Right forelimb (tissue), 1 donor: Measurements from ENCODE around the gene ATG4B.
"Not testable (repeated sequence)": the region's sequence is repeated elsewhere in the genome, so short reads cannot be mapped to it uniquely, and the experiment has no call there.

Experiments used
- DNase-seq: peaks from one replicate; pipeline ENCODE4 v3.0.0-alpha.2; 2018

Gene ATG4B

DNA sequence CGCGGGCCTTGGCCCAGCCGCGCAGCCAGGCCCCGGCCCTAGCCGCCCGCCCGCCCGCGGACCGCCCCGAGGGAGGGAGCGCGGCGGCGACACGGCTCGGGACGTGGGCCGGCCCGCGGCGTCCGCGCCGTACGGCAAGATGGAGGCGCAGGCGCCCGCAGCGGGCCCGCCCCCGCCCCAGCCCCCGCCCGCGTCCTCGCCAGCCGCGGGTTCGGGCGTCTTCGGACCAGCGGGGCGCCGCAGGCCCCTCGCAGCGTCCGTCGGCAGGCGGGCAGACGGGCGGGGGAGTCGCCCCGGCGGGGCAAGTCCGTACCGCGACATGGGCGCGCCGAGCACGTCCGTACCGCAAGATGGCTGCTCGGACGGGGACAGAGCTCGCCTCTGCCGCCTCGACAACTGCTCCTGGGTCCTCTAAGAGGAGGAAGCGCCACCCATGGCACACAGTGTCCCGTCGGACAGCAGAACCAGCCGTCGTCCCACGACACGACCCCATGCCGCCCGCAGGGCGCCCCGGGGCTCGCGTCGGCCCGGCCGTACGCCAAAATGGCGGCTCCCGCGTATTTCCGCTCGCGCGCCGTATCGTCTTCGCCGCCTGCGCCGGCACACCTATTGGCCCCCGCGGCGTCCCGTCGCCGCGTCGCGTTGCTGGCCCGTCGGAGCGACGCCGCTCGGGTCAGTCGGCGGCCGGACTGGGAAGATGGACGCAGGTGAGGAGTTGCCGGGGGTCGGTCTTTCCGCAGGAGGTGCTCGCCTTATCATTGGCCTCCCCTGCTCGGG, at the start of gene ATG4B, which contains the start of gene THAP4:
TSS of gene ATG4B (plus strand) at position 676 of the 777 bp plus-strand sequence. CDS start at position 698, 22 bp downstream.
TSS of gene THAP4 (minus strand) at position 141 of the 777 bp plus-strand sequence. CDS start 141 bp downstream, outside the sequence.
- peak; percentile 92 for DNase-seq

DNA sequence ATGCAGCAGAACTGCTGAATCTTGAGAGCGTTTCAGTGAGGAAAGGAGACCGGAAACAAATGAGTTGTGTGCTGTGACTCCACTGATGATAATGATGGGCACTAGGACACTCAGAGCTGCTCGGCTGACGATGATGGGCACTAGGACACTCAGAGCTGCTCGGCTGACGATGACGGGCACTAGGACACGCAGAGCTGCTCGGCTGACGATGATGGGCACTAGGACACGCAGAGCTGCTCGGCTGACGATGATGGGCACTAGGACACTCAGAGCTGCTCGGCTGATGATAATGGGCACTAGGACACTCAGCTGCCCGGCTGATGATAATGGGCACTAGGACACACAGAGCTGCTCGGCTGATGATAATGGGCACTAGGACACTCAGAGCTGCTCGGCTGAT, 47.6 kb upstream of the ATG4B start:
- DNase-seq = not testable (repeated sequence)

DNA sequence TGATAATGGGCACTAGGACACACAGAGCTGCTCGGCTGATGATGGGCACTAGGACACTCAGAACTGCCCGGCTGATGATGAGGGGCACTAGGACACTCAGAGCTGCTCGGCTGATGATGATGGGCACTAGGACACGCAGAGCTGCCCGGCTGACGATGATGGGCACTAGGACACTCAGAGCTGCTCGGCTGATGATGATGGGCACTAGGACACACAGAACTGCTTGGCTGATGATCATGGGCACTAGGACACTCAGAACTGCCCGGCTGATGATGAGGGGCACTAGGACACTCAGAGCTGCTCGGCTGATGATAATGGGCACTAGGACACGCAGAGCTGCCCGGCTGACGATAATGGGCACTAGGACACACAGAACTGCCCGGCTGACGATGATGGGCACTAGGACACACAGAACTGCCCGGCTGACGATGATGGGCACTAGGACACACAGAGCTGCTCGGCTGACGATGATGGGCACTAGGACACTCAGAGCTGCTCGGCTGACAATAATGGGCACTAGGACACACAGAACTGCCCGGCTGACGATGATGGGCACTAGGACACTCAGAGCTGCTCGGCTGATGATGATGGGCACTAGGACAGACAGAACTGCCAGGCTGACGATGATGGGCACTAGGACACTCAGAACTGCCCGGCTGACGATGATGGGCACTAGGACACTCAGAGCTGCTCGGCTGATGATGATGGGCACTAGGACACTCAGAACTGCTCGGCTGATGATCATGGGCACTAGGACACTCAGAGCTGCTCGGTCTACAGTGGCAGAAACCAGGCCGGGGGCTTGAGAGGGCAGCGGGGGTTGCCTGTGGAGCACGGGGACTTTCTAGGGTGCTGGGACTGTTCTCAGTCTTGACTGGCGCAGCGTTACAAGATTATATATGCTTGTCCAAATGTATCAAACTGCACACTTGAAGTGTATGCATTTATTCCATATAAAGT, 46.7 kb upstream of the ATG4B start:
- DNase-seq = not testable (repeated sequence)

DNA sequence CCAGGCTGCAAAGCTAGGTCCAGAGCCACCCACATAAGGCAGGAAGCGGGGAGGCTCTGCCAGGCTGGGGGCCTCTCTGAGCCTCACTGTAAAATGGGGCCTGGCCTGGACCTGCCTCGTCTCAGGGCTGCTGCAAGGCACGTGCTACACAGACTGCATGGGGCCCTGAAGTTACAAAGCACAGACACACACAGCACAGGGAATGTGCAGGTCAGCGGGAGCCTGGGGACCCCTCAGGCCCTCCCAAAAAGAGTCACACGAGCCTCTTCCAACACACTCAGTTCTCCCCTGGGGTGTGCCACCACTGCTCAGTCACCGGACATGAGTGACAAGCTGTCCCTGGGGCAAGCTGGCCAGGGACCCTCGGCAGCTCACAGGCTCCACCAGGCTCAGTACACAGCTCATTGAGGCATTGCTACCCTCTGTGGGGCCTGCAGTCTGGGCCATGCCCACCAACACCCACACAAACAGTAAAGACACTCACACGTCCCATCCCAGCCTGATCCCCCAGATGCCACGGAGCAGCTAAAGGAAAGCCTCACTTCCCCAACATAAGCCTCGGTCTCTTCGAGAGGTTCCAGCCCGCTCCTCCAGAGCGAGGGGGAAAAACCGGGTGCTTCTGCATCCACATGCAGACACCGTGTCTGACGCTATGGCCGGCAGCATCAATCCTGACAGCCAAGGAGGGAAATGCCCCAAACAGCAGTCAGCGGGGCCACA, 45.2 kb upstream of the ATG4B start:
- DNase-seq = no peak

DNA sequence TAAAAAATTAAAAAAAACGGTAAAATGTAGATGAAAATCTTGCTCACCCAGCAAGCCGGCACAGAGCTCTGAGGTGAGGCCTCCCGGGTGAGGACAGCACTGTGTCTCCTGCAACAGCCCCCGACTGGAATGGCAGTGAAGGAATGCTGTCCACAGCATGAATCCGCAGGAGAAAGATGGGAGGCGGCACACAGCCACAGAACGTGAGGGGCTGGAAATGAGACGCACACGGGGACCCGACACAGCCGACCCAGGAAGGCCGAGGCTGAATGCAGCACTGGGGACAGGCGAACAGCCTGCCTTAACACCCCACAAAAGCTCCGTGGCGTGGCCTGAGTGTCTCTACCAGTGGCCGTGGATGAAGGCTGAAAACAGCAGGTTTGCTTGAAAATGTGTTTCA, 44.2 kb upstream of the ATG4B start:
- DNase-seq = no peak

DNA sequence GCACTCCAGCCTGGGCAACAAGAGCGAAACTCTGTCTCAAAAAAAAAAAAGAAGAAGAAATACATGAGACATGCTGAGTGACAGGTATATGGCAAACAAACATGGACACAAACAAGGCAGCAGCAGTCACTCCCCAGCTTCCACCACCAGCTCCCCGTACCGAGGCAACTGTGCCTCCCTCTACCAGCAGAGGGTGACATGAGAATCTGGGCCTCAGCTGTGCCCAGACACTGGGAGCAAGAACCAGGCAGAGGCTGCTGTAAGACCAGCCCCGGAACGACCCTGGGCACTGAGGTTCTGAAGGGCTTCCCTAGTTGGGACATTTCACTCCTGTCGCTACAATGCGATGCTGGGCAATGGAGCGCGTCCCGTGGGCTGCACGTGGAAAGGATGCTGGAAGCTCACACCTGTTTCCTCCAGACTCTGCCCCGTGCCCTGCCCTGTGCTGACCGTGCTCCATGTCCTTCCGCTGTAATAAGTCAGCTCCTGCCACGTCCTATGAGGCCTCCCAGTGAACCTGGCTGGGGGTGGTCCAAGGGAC, 41.8 kb upstream of the ATG4B start:
- DNase-seq = no peak

DNA sequence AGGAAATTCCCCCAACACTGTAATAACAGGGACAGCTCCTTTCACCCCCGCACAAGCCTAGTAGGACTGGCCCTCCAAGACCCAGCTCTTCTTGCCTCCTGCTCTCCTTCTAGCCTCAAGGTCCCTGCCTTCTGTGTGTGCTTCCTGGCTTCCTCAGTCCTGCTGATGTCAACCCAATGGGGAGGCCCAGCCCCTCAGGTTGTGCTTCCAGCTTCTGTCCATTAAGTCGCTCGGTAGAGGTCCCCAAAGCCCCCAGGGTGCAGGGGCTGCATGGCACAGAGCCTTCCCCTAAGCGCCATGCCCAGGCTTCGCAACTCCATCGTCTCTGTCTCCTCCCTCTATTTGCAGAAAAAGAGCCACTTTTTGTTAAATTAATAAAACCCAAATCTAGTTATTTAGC, 39.9 kb upstream of the ATG4B start:
- no peak for DNase-seq

DNA sequence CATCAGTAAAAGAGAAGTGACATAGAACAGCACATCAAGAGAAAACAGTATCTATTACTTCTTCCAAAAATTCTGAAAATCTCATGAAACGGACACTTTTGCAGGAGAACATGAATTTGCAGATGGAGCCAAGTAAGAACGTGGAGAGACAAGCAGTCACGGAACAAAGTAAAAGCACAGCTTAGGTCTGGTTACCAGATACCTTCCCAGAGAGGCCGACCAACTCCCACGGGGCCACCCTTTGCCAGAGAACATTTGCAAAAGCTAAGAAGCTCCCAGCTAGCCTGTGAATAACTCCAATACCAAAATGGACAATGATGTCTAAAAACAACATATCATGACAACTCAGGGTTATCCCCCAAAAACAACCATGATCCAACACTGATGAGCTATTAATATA, 39.4 kb upstream of the ATG4B start:
- DNase-seq = no peak

DNA sequence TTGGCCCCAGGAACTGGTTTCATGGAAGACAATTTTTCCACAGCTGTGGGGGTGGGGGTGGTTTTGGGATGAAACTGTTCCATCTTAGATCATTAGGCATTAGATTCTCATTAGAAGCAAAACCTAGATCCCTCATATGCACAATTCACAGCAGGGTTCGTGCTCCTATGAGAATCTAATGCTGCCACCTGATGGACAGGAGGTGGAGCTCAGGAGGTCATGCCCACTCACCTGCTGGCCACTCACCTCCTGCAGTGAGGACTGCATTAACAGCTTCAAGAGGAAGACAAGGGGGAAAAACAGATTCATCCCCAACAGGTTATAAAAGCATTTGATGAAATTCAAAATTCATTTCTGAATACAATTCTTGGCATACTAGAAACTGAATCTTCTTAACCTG, 39.0 kb upstream of the ATG4B start:
- DNase-seq = no peak

DNA sequence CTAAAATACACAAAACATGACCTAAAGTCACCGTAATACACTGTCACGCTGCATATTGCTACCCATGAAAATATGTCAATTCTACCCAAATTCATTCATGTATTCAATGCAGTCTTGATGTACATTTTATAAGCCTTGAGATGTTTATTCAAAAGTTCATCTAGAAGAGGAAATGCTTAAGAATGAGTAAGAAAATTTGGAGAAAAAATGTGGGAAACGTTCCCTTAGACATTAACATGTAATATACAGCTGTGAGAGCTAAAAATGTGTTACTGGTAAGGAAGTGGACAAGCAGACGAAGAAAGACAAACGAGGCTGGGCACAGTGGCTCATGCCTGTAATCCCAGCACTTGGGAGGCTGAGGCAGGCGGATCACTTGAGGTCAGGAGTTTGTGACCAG, 37.9 kb upstream of the ATG4B start:
- no peak for DNase-seq

DNA sequence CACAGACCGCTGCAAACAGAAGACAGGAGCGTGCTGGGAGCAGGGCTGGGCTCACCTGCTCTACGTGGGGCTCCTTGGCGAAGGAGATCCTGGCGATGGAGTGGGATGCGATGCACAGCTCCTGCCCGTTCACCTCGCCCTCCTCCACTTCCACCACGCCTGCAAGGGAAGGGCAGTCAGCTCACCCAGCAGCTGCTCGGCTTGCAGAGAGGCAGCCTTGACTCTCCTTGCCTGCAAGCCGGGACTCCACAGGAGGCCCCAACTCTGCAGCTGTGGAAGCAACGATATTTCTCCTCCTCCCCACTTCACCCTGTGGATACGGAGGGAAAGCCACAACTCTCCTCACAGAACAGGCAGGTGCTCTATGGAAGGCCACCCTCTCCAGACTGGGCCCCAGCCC, 35.7 kb upstream of the ATG4B start:
- no peak for DNase-seq

DNA sequence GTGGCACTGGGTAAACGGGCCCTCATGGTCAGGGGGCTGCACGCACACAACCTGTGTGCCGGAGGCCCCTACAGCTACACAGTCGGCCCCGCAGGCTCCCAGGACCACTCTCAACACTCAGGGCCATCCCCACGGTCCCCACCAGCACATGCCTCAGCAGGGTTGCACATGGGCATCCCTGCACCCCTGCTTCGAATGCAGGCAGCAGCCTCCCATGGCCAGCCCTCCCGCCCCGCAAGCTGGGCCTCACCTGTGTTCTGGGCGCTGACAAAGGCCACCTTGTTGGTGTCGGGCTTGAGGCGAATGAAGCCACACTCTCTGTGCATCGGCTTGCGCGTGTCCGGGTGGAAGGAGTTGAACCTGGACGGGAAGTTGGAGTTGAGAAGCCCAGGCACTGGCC, 34.8 kb upstream of the ATG4B start:
- DNase-seq = no peak

DNA sequence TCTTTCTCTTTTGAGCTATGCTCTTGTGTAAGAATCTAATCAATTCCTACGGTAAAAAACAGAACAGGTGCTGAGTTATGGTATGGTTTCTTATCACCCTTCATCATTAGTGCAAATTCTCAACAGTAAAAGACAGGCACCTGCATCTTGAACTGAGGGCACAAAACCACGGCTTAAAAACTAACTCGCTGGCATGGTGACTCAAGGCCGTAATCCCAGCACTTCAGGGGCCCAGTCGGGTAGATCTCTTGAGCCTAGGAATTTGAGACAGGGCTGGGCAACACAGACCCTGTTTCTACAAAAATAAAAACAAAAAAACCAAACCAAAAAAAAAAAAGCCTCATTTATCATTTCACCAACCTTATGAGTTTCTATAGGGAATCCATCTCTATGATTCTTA, 33.8 kb upstream of the ATG4B start:
- no peak for DNase-seq

DNA sequence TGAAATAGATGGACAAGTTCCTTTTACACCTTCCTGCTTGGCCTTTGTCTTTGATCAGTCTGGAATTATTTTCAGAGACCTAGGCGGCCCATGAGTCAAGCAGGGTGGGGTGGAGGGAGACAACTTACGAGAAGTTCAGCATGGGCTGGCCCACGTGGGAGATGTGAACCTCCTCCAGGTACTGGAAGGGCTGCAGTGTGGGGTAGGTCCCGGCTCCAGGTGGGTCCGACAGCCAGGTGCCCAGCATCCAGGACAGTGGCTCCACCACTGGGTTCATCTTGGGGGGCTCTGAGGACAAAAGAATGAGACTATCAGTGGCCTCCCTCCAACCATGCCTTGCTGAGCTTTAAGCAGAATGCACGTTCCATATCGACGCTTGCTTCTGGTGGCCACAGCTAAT, 31.3 kb upstream of the ATG4B start:
- no peak for DNase-seq

DNA sequence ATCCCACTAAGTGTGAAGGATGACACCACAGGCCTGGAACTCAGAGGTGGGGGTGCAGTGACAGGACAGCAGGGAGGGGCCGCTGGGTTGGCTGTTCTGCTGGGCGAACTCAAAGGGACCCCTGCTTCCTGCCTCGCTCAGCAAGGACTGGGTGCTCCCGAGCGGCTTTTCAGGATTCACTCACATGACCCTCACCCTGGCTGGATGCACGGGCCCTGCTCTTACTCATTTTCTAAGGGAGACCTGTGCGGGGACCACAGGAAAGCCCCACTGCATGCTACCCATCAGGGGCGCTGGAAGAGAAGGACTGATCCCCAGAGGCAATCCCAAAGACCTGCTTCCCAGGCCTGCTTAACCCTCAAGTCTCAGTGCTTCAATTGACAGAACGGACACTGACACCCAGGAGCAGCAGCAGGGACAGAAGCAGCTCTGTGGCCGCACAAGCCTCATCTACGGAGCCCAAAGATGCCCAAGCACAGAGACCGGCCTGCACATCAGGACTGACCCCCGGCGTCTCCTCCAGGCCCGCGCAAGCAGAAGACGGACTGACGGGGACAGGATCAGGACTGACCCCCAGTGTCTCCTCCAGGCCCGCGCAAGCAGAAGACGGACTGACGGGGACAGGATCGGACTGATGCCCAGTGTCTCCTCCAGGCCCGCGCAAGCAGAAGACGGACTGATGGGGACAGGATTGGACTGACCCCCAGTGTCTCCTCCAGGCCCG, 30.2 kb upstream of the ATG4B start:
- DNase-seq = no peak

DNA sequence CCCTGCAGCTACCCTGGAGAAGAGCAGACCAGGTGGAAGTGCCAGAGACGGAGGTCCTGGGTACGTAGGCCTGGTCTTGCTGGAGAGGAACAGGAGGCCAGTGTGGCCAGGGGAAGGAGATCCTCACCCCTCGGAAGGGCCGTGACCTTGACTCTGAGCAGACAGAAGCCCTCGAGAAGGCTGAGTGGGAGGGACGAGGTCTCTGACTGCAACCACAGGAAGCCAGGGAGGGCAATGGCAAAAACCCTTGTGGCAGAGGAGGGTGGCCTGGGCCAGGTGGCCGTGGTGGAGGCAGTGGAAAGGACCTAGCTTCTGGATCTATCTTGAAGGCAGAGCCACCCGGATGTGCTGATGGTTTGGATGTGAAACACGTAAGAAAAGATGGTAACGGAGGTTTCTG, 28.6 kb upstream of the ATG4B start:
- no peak for DNase-seq

DNA sequence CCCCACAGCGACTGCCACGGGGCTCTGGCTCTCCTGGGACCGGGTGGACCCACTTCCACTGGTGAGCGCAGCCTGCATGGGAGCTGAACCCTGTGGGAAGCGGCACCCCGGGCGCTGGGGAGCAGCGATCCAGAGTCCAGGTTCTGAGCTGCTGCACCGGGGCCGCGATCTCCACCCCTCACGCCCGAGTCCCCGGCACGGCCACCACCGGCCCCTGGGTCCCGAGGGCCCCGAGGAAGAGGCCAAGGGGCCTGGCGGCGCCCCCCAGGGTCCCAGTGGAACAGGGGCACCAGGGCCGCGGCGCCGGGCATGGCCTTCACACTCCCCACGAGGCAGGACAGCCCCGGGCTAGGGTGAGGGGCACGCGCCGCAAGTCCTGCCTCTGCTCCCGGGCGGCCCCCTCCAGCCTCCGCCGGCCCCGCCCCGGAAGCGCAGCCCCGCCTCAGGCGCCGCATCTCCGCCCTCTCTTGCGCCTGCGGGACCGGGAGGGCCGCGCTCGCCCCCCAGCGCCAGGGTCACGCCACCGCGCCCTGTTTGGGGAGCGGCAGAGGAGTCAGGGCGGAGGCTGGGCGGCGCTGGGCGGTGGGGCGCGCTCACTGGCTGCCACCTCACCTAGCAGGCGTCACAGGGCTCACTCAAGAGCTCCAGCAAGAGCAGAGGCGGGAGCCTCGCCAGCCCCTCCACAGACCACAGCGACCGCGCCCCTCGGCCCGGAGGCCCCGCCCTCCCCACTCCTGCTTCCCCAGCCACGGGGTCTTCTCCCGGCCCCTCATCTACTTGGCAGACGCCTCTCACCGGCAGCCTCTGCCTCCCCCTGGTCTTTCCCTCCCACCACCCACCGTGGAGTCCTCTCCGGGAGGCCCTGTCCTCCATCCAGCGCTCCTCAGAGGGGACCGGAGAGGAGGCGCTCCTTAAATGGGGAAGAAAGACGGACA, 27.4 kb upstream of the ATG4B start:
- peak; percentile 84 for DNase-seq

DNA sequence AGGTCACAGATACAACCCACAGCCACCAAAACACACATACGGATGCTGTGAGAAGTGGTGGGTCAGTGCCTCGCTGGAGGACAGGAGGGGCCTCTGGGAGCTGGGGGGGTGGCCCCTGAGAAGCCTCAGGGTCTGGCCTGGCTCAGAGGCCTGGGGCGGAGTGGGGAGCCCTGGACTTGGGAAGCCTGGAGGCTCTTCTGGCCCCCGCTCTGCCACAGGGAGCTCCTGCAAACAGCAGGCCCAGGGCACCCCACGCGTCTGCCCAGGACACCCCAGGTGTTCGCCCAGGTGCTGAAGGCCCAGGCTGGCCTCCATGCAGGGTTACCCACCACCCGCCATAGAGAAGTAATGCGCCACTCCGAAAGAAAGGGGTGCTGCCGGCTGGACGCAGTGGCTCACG, 26.4 kb upstream of the ATG4B start:
- no peak for DNase-seq

DNA sequence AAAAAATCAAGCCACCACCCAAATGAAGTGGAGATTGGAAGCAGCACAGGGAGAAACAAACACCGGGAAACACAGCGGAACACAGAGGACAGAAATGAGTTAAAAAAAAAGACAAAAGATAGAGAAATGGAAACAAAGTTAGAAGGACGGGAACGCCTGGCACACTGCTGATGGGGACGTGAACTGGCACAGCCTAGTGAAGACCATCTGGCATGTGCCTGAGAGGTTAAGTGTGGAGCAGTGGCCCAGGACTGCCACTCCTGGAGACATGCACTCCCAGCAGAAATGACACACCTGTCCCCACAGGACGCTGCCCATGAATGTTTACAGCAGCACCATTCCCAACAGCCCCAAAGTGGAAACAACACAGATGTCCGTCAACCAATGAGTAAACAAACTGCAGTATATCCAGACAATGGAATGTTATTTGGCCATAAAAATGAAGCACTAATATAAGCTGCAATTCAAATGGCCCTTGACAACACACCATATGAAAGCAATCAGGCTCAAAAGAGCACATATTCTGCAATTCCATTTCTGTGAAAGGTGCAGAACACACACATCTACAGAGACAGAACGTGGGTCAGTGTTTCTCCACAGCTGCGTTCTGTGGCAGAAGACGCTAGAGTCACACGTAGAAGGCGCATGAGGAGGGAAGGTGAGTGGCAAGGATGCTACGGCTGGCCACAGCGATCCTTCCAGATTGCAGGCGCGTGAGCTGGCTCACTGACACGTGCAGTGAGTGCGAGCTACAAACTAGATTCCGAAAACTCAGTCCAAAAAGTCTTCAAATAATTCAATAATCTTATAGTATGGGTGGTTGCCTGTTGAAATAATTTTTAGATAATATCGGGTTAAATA, 25.1 kb upstream of the ATG4B start:
- no peak for DNase-seq
